ENCODE measurements around the gene TNS3. TPM values are rescaled to one million over a fixed set of nuclear protein-coding genes. Genes with fewer than 3 reads are reported as not detected.

The TNS3 gene
- total RNA-seq, 1 donor = 9.2 TPM

DNA sequence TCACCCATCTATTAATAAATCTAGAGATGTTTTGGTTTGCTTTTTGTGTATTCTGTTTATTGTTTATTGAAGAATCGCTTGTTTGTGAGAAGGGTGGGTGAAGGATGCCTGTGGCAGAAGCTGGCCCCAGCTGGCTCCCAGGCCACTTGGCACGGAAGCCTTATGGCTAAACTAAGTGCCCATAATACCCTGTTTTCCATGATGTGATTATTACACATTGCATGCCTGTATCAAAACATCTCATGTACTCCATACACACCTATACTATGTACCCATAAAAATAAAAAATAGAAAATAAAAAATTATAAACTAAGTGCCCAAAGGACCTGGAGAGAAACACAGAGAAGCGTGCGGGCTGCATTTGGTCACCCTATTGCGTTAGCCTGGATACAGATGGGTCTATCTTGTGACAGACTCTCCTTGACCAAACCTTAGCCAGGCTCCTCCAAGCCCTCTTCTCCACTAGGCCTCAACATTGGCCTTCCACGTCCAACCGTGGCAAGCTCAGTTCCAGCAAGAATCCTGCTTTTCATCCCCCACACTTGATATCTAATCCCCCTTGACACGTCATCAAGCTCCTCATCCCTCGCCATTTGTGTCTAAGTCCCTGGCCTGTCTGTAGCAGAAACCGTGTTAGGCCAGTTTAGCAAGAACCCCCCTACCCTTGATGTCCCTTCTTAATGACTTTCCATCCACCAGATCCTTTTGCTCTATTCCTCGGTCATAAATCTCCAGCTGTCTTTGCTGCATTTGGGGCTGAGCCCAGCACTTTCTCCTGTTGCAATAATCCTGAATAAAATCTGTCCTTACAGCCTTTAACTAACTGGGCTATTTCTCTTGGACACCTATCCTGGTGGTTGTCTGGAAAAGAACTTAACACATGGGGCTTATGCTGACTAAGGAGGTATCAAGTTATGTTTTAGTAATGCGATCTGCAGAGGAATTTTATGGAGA lies 245.2 kb downstream of the TNS3 start:
- Histone ChIP-seq H3K4me3 (ENCODE audit: low read length) (no peak overlapping the region), H3K9me3 (ENCODE audit: low read depth, low read length) (no peaks in the 10 kb centered on the region), H3K27me3 (ENCODE audit: insufficient read depth, low read length) (no peaks in the 10 kb centered on the region), H3K4me1 (ENCODE audit: insufficient read depth, low read length) (no peaks in the 10 kb centered on the region)

DNA sequence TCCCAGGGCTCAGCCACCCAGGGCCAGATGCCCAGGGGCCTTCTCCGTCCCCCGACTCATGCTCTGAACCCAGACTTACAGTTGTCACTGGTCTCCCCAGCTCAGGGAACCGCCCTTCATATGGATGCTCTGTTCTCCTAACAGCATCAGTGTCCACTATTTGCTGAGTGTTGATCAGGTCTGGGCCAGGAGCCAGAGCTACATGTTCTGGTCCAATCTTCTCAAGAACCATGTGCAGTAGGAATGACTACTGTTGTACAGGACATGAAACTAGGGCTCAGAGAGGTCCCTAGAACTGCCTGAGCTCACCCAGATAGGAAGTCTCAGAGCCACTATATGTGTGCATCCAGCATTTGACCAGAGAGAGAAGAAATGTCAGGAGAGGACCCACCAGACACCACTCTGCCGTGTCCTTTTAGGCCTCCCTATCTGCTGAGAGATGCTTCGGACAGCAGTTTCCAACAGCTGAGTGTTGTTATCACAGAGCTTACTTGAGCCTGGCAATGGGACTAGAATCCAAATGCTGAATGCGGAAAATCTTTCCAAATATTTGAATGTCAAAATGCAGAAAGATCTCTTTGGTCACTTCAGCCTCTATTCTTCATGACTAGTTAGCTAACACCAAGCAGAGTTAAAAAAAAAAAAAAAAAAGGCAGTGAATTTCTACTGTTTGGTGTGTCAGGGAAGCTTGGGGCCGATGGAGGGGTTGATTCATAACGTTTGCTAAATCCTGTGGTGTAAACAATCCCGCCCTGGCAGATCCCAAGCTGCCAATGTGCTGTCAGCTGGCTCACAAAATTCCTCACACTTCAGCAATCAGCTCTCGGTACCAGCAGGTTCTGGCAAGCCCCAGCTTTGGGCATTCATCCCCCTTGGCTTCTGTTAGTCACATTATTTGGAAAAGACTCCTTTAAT lies 246.1 kb downstream of the TNS3 start:
- H3K4me3 ChIP-seq (ENCODE audit: low read length) = no peak overlapping the region
- no peaks in the 10 kb centered on the region for H3K4me1 ChIP-seq (ENCODE audit: insufficient read depth, low read length)
- no peaks in the 10 kb centered on the region for H3K27me3 ChIP-seq (ENCODE audit: insufficient read depth, low read length)
- no peaks in the 10 kb centered on the region for H3K9me3 ChIP-seq (ENCODE audit: low read depth, low read length)

DNA sequence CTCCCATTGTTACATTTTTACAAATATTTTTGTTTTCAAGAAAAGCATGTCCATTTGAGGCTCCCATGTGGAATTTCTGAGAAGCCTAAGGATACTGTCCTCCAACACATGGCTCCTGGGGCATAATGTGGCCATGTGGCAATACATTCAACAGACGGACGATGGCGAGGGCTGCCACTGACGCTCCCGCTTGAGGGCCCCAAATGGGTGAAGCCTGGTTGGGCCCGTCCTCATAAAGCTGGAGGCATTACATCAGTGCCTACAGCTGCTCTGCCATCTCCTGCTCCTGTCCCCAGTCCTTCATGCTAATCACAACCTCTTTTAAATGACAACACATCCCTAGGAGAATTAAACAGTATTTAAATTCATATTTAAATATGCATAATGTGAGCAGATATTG lies 246.8 kb downstream of the TNS3 start:
- Histone ChIP-seq H3K27me3 (ENCODE audit: insufficient read depth, low read length) (no peaks in the 10 kb centered on the region), H3K4me1 (ENCODE audit: insufficient read depth, low read length) (no peaks in the 10 kb centered on the region), H3K4me3 (ENCODE audit: low read length) (no peak overlapping the region), H3K9me3 (ENCODE audit: low read depth, low read length) (no peaks in the 10 kb centered on the region)

DNA sequence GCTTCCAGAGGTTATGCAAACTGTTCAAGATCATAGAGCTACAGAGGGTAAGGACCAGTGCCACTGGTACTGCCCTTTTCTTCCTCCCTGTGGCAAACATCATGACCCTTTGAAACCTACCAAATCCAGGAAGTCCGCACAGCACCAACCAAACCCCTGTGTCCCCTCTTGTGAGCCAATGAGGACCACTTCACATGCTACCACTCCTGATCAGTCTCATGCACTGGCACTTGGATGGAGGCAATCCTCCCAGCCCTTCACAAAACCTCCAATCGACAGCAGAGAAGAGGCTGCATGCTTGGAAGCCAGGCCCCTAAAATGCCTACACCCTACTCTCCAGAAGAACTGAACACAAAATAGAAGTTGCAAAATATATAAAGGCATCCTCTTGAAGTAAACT lies 248.0 kb downstream of the TNS3 start:
- no peaks in the 10 kb centered on the region for H3K27me3 ChIP-seq (ENCODE audit: insufficient read depth, low read length)
- no peak overlapping the region for H3K4me3 ChIP-seq (ENCODE audit: low read length)
- no peaks in the 10 kb centered on the region for H3K9me3 ChIP-seq (ENCODE audit: low read depth, low read length)
- no peaks in the 10 kb centered on the region for H3K4me1 ChIP-seq (ENCODE audit: insufficient read depth, low read length)

DNA sequence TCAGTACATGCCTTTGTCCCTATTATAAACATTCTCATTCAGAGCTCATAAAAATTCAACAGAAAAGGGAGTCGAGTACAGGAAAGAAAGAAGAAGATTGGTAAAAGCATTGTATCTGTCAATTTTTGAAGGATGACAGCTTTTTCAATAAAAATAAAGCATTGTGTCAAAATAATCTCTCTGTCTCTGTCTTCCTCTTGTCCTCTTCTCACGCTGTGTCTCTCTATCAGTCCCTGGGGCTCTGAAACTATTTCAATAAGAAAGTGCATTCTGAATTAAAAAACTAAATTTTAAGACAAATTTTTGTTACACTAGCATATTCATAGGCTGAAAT lies 248.4 kb downstream of the TNS3 start:
- Histone ChIP-seq H3K4me3 (ENCODE audit: low read length) (no peak overlapping the region), H3K9me3 (ENCODE audit: low read depth, low read length) (no peaks in the 10 kb centered on the region), H3K27me3 (ENCODE audit: insufficient read depth, low read length) (no peaks in the 10 kb centered on the region), H3K4me1 (ENCODE audit: insufficient read depth, low read length) (no peaks in the 10 kb centered on the region)

DNA sequence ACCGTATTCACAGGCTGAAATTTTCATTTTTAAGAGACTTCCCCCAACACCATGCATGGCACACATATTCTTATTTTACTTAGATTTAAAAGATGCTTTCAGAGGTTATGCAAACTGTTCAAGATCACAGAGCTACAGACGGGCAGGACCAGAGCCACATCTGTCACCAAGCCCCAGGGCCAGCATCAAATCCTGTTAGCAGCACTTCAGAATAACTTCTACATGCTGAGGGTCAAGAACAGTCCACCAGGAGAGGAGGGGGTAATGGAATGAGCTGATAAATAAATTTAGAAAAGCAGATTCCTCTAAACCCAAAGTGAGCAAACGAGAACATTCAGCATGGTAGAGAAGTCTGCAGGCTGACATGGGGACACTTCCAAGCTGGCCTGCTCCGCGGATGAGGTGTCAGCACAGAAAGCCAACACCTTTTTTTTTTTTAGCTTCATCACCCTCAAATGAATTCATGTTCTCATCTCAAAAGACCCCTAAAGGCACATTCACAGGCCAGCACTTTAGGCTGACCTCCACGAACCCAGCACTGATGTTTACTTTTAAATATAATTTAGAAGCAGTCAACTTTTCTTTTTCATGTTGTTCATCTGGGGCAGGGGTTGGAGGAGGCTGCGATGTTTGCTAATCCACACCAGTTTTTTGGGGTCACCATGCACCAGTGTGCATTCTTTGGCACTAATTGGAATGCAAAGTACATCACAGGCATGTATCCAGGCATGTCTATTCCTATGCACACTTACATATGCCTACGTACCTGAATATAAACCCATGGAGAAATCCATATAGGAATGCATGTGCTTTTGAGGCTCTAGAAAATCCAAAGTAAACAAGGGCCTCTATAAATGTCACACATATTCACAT lies 249.0 kb downstream of the TNS3 start:
- H3K27me3 ChIP-seq (ENCODE audit: insufficient read depth, low read length) = no peaks in the 10 kb centered on the region
- H3K9me3 ChIP-seq (ENCODE audit: low read depth, low read length) = no peaks in the 10 kb centered on the region
- no peaks in the 10 kb centered on the region for H3K4me1 ChIP-seq (ENCODE audit: insufficient read depth, low read length)
- no peak overlapping the region for H3K4me3 ChIP-seq (ENCODE audit: low read length)

DNA sequence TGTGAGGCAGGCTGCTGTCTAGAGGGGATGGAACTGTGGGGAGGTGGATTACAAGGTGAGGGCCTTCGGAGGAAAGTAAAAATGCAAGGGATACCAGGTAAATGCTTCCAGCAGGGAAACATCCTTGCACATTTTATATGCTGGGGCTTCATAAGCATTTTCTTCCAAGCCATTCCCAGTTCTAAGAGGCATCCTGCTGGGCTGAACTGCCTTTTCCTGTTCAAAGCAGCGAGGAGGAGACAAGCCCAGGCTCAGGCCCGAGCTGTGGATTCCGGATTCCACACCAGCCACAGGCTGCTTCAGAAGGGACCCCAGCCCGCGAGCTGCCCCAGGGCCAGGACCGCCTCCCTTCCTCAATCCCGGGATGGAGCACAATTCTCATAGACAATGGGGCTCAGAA lies 249.7 kb downstream of the TNS3 start:
- Histone ChIP-seq H3K27me3 (ENCODE audit: insufficient read depth, low read length) (no peaks in the 10 kb centered on the region), H3K4me1 (ENCODE audit: insufficient read depth, low read length) (no peaks in the 10 kb centered on the region)

DNA sequence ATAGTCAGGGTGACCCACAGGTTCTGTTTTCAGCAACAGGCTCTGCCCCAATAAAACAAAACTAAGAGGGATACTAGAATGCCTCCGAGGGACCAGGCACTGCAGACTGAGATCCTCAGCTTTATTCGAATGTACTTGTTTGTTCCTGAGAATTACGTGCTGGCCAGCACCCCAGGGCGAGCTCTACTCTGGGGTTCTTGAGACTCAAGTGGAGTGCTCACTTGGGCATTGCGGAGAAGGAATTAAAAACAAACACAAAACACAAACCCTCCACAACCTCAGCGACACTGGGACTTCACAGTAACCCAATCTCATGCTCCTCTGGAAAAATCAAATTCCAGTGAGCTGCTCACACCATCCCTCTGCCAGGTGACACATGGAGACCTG lies 250.7 kb downstream of the TNS3 start:
- Histone ChIP-seq H3K4me3 (ENCODE audit: low read length) (no peak overlapping the region), H3K27me3 (ENCODE audit: insufficient read depth, low read length) (no peaks in the 10 kb centered on the region), H3K9me3 (ENCODE audit: low read depth, low read length) (no peaks in the 10 kb centered on the region), H3K4me1 (ENCODE audit: insufficient read depth, low read length) (no peaks in the 10 kb centered on the region)

More for the DNA sequence above, 249.7 kb downstream of the TNS3 start:
- H3K9me3 ChIP-seq (ENCODE audit: low read depth, low read length) = no peaks in the 10 kb centered on the region
- no peak overlapping the region for H3K4me3 ChIP-seq (ENCODE audit: low read length)

DNA sequence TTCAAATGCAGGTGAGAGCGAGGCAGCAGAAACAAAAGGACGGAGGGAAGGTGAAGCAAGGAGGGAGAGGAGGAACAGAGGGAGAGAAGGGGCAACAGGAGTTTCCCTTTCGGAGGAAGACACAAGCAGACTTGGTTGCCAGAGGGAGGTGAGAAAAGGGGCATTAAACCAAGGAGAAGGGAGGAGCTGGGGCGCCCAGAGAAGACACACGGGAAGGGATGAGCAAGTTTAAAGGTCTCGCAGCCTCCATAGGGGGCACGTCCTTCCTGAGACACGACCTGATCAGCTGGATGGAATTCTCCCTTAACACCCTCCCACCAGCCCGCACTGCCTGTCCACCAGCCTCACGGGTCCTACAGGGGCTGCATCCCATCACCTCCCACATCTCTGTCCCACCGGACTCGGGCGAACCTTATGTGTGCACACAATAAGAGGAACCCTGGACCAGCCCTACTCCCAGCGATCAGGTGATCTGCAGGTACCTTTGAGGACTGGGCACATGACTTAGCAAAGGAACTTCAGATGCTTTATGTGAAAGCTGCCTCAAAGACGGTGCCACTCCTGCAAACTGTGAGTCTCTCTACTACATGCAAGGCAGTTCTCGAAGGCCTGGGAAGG lies 251.2 kb downstream of the TNS3 start:
- no peaks in the 10 kb centered on the region for H3K9me3 ChIP-seq (ENCODE audit: low read depth, low read length)
- no peak overlapping the region for H3K4me3 ChIP-seq (ENCODE audit: low read length)
- no peaks in the 10 kb centered on the region for H3K27me3 ChIP-seq (ENCODE audit: insufficient read depth, low read length)
- H3K4me1 ChIP-seq (ENCODE audit: insufficient read depth, low read length) = no peaks in the 10 kb centered on the region

DNA sequence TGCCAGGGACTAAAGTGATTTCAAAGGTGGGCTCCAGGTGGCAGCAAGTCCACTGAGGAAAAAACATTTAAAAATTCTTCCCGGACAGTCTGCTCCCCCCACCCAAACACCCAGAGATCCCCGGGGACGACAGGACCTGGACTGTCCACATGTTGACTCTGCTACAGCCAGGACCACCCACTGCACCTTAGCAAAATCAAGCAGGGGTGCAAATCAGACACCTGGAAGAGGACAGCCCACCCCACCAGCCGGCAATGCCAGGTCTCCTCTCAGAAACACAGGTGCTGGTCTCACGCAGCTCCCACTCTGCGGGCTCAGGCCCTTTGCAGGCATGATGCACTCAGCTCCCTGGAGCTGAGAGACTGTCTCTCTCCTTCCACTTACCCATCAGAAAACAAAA lies 251.9 kb downstream of the TNS3 start:
- Histone ChIP-seq H3K4me1 (ENCODE audit: insufficient read depth, low read length) (no peaks in the 10 kb centered on the region), H3K4me3 (ENCODE audit: low read length) (no peak overlapping the region), H3K27me3 (ENCODE audit: insufficient read depth, low read length) (no peaks in the 10 kb centered on the region), H3K9me3 (ENCODE audit: low read depth, low read length) (no peaks in the 10 kb centered on the region)

DNA sequence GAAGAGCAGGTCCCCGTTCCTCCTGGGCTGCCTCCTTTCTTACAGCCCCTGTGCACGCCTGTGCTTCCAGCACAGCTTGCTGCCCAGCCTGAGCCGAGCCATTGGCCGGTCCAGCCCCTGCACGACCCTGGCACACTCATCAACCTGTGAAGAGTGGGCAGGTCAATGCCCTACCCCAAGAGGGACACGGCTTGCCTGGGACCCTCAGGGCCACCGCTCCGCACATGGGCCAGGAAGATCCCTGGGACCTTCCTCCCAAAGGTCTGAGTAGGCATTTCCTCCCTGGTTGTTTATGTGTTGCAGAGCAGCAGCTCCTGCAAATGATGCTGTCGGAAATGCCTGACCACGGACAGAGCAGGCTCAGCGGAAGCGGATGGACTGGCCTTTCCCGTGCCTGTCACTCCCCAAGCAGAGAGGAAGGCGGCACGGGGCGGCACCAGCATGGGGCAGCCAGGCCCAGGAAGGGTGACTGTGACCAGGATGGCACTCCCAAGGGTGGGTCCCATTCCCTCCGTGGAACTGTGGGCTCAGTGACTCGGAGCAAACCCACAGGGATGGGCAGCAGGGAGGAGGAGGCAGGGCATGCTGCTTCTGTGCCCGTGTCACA lies 252.5 kb downstream of the TNS3 start:
- Histone ChIP-seq H3K9me3 (ENCODE audit: low read depth, low read length) (no peaks in the 10 kb centered on the region), H3K27me3 (ENCODE audit: insufficient read depth, low read length) (no peaks in the 10 kb centered on the region), H3K4me3 (ENCODE audit: low read length) (no peak overlapping the region), H3K4me1 (ENCODE audit: insufficient read depth, low read length) (no peaks in the 10 kb centered on the region)

DNA sequence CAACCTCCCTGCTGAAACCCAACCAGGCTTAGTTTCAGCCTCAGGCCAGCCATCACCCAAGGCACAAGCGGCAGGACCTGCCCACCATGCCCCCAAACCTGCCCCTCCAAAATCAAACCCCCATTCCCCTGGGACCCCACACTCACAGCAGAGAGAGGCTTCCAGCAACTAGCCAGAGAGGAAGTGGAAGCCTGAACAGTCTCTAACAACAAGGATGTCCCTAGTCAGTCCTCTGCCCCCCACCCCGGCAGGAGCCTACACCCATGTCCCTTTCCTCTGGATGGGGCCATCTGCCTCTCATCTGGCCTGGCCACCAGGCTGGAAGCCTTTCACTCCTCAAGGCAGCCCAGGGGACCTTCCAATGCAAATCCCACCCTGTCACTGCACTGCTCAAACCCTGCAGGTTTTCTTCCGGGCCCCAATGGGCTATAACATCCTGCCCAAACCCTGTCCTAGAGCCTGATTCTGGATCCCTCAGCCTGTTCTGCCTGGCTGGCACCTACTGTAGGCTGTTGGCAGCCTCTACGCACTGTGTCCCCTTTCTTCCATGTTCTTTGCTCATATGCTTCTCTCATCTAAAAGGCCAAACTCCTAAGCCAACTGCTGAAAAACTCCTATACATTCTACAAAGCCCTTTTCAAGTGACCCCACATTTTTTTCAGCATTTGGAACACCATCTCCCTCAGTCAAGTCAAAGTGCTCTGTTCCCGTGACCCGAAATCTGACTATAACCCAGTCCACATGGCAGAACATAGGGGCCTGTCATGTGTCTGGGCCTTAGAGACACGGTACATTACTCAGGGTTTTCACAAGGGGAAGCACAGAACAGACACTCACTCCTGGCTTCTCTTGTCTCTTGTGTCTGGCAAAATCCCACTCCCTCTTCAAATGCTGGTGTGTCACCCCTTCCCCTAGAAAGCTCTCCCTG lies 253.3 kb downstream of the TNS3 start:
- no peak overlapping the region for H3K4me3 ChIP-seq (ENCODE audit: low read length)

DNA sequence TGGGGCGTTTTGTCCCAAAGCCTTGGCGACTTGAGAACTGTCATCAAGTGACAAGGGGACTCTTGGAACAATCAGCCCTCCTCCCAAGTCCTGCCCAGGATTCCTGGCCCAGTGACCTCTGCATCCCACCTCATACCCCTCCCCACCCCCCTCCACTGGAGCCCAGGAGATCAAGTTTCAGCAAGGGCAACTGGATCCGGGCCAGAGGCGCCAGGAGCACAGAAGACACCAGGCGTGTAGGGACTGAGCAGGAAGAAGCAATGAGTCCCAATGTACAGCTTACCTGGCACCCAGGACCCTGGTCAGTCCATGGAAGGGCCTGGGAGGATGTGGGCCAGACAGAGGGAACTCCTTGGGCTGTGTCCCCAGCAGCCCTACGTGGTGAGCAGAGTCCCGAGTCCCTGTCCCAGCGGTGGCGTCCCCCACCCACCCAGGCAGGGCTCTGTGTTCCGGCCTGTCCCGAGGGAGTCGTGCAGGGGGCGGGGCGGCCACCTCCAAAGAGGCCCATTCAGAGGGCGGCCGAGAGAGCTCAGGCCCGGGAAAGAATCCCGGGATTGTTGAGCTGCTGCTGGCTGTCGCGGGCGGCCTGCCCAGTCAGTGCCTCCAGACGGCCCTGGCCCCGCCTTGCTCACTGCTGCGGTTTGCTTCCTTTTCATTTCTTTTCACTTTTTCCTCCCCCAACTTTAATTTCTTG lies 254.1 kb downstream of the TNS3 start:
- no peaks in the 10 kb centered on the region for H3K9me3 ChIP-seq (ENCODE audit: low read depth, low read length)
- H3K4me1 ChIP-seq (ENCODE audit: insufficient read depth, low read length) = no peaks in the 10 kb centered on the region
- no peaks in the 10 kb centered on the region for H3K27me3 ChIP-seq (ENCODE audit: insufficient read depth, low read length)
- H3K4me3 ChIP-seq (ENCODE audit: low read length) = no peak overlapping the region

More for the DNA sequence above, 253.3 kb downstream of the TNS3 start:
- H3K4me1 ChIP-seq (ENCODE audit: insufficient read depth, low read length) = no peaks in the 10 kb centered on the region
- no peaks in the 10 kb centered on the region for H3K9me3 ChIP-seq (ENCODE audit: low read depth, low read length)
- no peaks in the 10 kb centered on the region for H3K27me3 ChIP-seq (ENCODE audit: insufficient read depth, low read length)
